ENCODE measurements around the gene GRHL1. TPM values are rescaled to one million over a fixed set of nuclear protein-coding genes. Genes with fewer than 3 reads are reported as not detected.

Gene GRHL1
- total and polyA plus RNA-seq, 2 experiments from 2014 or later: 2.9 to 4.2 TPM

DNA sequence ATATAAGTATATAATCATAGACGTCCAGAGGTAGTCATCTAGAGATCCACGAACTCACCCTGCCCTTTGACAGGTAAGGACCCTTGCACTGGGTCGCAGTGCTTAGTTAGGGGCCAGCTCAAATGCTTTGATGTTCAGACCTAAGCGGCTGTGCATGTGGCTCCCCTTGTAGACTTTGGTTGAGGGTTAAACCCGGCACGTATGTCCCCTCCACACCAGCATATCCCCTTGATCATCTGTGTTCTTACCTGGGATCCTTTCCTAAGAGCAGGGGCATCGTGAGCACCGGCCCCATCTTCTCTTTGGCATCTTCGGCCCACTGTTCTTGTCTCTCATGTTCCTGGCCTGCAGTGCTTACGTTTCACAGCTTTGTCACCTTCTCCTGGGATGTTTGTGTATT, 31.4 kb downstream of the GRHL1 start (continued):
- TF ChIP-seq, protein P1, sequence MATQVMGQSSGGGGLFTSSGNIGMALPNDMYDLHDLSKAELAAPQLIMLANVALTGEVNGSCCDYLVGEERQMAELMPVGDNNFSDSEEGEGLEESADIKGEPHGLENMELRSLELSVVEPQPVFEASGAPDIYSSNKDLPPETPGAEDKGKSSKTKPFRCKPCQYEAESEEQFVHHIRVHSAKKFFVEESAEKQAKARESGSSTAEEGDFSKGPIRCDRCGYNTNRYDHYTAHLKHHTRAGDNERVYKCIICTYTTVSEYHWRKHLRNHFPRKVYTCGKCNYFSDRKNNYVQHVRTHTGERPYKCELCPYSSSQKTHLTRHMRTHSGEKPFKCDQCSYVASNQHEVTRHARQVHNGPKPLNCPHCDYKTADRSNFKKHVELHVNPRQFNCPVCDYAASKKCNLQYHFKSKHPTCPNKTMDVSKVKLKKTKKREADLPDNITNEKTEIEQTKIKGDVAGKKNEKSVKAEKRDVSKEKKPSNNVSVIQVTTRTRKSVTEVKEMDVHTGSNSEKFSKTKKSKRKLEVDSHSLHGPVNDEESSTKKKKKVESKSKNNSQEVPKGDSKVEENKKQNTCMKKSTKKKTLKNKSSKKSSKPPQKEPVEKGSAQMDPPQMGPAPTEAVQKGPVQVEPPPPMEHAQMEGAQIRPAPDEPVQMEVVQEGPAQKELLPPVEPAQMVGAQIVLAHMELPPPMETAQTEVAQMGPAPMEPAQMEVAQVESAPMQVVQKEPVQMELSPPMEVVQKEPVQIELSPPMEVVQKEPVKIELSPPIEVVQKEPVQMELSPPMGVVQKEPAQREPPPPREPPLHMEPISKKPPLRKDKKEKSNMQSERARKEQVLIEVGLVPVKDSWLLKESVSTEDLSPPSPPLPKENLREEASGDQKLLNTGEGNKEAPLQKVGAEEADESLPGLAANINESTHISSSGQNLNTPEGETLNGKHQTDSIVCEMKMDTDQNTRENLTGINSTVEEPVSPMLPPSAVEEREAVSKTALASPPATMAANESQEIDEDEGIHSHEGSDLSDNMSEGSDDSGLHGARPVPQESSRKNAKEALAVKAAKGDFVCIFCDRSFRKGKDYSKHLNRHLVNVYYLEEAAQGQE (IDR thresholded peaks at IDR 0.05; ENCODE audit: unreplicated experiment): no peak
- TF ChIP-seq, protein P2, sequence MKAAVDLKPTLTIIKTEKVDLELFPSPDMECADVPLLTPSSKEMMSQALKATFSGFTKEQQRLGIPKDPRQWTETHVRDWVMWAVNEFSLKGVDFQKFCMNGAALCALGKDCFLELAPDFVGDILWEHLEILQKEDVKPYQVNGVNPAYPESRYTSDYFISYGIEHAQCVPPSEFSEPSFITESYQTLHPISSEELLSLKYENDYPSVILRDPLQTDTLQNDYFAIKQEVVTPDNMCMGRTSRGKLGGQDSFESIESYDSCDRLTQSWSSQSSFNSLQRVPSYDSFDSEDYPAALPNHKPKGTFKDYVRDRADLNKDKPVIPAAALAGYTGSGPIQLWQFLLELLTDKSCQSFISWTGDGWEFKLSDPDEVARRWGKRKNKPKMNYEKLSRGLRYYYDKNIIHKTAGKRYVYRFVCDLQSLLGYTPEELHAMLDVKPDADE (IDR thresholded peaks at IDR 0.05): no peak
- no peak for TF ChIP-seq EZH2 (IDR thresholded peaks at IDR 0.05; ENCODE audit: low read depth, unreplicated experiment)
- TF ChIP-seq, protein P3, sequence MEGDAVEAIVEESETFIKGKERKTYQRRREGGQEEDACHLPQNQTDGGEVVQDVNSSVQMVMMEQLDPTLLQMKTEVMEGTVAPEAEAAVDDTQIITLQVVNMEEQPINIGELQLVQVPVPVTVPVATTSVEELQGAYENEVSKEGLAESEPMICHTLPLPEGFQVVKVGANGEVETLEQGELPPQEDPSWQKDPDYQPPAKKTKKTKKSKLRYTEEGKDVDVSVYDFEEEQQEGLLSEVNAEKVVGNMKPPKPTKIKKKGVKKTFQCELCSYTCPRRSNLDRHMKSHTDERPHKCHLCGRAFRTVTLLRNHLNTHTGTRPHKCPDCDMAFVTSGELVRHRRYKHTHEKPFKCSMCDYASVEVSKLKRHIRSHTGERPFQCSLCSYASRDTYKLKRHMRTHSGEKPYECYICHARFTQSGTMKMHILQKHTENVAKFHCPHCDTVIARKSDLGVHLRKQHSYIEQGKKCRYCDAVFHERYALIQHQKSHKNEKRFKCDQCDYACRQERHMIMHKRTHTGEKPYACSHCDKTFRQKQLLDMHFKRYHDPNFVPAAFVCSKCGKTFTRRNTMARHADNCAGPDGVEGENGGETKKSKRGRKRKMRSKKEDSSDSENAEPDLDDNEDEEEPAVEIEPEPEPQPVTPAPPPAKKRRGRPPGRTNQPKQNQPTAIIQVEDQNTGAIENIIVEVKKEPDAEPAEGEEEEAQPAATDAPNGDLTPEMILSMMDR (conservative IDR thresholded peaks at IDR 0.05; ENCODE audit: low read depth in 2 of 2): no peak
- no peak for TF ChIP-seq ZNF114 (CRISPR knock-in tag; IDR thresholded peaks at IDR 0.05)
- TF ChIP-seq CREB1 (CRISPR knock-in tag; IDR thresholded peaks at IDR 0.05; ENCODE audit: low read depth): no peak

DNA sequence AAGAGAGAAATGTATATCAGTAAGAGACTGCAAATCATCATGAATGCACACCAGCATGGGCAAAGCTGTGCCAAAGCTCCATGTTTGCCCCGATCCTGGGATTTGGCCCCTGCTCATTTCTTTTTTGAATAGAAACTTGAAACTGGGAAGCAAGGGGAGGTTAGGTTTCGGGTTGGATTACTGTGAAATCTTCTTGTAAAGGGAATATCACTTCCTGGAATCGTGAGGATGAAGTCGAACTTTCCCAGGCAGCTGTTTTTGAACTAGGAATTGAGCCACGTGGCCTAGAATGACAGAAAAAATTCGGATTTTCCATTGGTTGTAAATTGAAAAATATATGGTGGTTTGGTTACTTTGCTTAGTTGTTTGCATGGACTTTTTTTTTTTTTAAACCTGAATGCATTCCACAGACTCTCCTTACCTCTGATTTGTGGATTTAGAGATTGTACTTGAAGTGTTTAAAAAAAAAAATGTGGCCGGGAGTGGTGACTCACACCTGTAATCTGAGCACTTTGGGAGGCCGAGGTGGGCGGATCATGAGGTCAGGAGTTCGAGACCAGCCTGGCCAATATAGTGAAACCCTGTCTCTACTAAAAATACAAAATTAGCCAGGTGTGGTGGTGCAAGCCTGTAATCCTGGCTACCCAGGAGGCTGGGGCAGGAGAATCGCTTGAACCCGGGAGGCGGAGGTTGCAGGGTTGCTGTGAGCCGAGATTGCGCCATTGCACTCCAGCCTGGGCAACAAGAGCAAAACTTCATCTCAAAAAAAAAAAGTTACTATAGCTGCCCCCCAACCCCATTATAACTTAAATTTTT, 32.1 kb downstream of the GRHL1 start:
- Histone ChIP-seq H3K36me3 (ENCODE audit: insufficient read depth) (no peaks in the 10 kb centered on the region), H3K4me3 (no peak overlapping the region), H3K27me3 (ENCODE audit: insufficient read depth) (no peaks in the 10 kb centered on the region), H3K9me2 (ENCODE audit: insufficient read depth) (0 out of 2 replicates have a peak, but pooled peaks cover under 1% of the 10 kb centered on the region), H2AFZ (no peak overlapping the region), H4K20me1 (replicated peaks; ENCODE audit: insufficient read depth) (0 out of 2 replicates have a peak, but pooled peaks cover 2% of the 10 kb centered on the region), H3K4me1 (ENCODE audit: insufficient read depth) (no peaks in the 10 kb centered on the region), H3K27ac (ENCODE audit: low read depth) (no peak overlapping the region), H3K79me2 (replicated peaks; ENCODE audit: insufficient read depth) (no peaks in the 10 kb centered on the region), H3K4me2 (no peak overlapping the region), H3F3A (replicated peaks; ENCODE audit: low read depth) (no peaks in the 10 kb centered on the region)
- Mint-ChIP-seq H3K36me3 (ENCODE audit: low read depth) (no peaks in the 10 kb centered on the region), H3K9me3 (no peaks in the 10 kb centered on the region), H3K27me3 (ENCODE audit: insufficient read depth, low read depth, poor library complexity) (peaks cover 2% of the 10 kb centered on the region), H3K4me1 (no peaks in the 10 kb centered on the region), H3K4me3 (no peak overlapping the region), H3K27ac (no peak overlapping the region)
- ATAC-seq (no peak), DNase-seq (ENCODE audit: low spot score) (no peak)
- TF ChIP-seq EZH2phosphoT487 (IDR thresholded peaks at IDR 0.05; ENCODE audit: unreplicated experiment) (no peak), ZNF114 (CRISPR knock-in tag; IDR thresholded peaks at IDR 0.05) (no peak), STAT1 (IDR thresholded peaks at IDR 0.05; ENCODE audit: unreplicated experiment) (no peak), CREB1 (CRISPR knock-in tag; IDR thresholded peaks at IDR 0.05; ENCODE audit: low read depth) (no peak), NANOG (IDR thresholded peaks at IDR 0.05; ENCODE audit: borderline replicate concordance) (no peak)
- TF ChIP-seq, protein P3 (conservative IDR thresholded peaks at IDR 0.05; ENCODE audit: low read depth in 2 of 2): no peak
